Right ventricle myocardium inferior (tissue), 1 donor: ENCODE data around the gene DUSP7. TPM values are rescaled to one million over a fixed set of nuclear protein-coding genes. Genes with fewer than 3 reads are reported as not detected.

Experiments
- ATAC-seq: fragments of 200-7000 bp; cut with Tn5 transposase; one replicate; pipeline ENCODE4 v1.9.1; 2020; ENCODE audit warnings: mild to moderate bottlenecking, moderate library complexity
- DNase-seq: peaks from one replicate; pipeline ENCODE4 v3.0.0; 2021; ENCODE audit errors: missing footprints
- intact Hi-C: fragments of 100-400 bp; cut with DNase I; formaldehyde crosslinking; loops from one replicate; pipeline ENCODE4 v1.11.0; 2022
- total RNA-seq: library from RNA; stranded (reverse); fragmentation: NEBNext Ultra II Directional; extraction: Animal tissue kit (Norgen Biotek cat#: 25700); gene quantifications from one replicate; pipeline ENCODE4 v1.2.1, GENCODE V29; 2021
- donor health status: DM: no; HTN: yes; CAD: no; lungs with severe emphysema.

Gene DUSP7
- total RNA-seq, 1 donor from 2014 or later = 25.0 TPM

GRCh38 chr3:52004906-52005395, 51.4 kb downstream of the DUSP7 start:
- intact Hi-C loops = loop anchor here (1.0 to 5.0 kb wide), 3 partner anchors 50 to 337 kb away; no protein-coding TSS in a partner anchor

DNA sequence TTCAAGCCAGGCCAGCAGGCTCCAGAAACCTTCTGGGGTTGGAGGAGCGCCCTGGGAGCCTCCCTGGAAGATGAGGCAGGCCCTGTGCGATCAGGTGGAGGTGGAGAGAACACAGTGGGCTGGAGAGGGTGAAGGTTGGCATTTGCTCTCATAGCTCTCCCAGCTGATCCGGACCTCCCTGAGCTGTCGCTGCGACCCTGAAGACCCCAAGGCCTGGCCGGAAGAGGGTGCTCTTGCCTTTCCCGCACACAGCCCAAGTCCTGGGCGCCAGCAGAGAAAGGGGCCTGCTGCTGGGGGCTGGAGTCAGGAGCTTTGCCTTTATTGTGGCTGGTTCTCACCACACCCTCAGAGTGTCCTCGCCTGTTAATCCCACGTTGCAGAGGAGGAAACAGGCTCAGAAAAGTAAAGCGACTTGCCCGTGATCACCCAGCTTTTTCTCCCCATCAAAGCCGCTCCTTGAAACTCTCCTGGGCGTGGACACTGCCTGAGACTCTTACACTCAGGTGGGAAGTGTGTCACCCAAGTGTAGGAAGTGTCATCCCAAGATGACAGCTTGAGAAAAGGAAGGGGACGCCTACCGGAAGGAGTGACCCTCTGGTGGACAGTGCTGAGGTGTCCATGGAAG, 52.1 kb downstream of the DUSP7 start:
- ATAC-seq (peak; percentile 76), DNase-seq (peak; percentile 78)
- intact Hi-C loops = loop anchor here (1.0 to 5.0 kb wide), 3 partner anchors 51 to 338 kb away; no protein-coding TSS in a partner anchor

More at GRCh38 chr3:52004906-52005395, 51.4 kb downstream of the DUSP7 start:
- ATAC-seq (peak; percentile 9), DNase-seq (peak; percentile 55)

- DNase-seq (peak; percentile 25), ATAC-seq (no peak)
- intact Hi-C loops = loop anchor here (5.0 kb wide), 1 partner anchor 340 kb away; no protein-coding TSS in a partner anchor
These were observed 53.6 kb downstream of the DUSP7 start for GRCh38 chr3:52002748-52003147.

DNA sequence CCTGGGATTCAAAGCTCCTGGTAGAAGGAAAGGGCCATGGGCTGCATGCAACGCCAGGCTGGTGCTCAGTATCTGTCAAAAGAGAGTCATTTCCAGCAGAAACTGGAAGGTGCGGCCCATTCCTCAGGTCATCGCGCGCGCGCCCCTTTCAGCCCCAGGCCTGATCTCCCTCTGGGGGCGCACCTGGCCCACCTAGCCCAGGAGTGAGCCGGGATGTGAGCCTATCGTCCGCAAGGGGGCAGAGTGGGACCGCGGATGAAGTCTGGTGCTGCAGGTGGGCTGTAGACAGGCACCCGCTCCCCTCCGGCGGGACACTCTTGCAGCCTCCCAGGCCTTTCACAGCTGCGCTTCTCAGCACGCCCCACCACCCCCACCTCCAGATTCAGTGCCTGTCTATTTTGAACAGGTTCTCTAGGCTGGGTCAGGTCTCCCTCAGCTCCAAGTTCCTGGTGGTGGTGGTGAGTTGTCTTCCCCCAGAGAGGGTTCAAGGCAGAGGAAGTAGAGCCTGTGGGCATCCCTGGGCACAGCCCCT, 54.9 kb downstream of the DUSP7 start:
- ATAC-seq (peak; percentile 66), DNase-seq (peak; percentile 90)
- intact Hi-C loops = loop anchor here (1.0 to 5.0 kb wide), 2 partner anchors 143 to 341 kb away; no protein-coding TSS in a partner anchor

DNA sequence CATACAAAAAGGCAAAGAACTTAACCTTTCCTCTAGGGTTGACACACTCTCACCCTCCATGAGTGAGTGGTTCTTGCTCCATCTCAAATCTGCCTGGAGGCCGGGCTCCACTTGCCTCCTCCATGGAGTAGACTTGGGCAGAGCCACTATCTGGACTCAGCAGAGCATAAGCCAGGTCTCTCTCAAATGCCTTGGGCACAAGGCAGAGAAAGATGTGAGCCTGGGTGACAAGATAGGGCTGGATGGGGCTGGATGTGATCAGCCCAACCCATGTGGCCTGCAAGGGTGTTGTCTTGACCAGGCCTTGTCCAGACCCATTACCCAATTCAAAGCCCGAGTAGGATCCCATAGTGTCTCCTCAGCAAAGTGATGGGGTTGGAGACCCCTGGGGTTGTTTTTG, 56.5 kb downstream of the DUSP7 start:
- intact Hi-C loops = loop anchor here (5.0 kb wide), 1 partner anchor 342 kb away; no protein-coding TSS in a partner anchor
- ATAC-seq (no peak), DNase-seq (peak; percentile 11)

Other genes starting within 250 kb of the DUSP7 start
- gene IQCF2, start 195.0 kb downstream of the DUSP7 start, total RNA-seq = not detected
- gene IQCF5, start 181.0 kb downstream of the DUSP7 start, total RNA-seq = not detected
- not detected for gene IQCF1, start 153.2 kb downstream of the DUSP7 start, total RNA-seq
- 7.7 TPM for gene RRP9, start 114.7 kb downstream of the DUSP7 start, total RNA-seq
- 17.6 TPM for gene PARP3, start 114.2 kb downstream of the DUSP7 start, total RNA-seq
- gene GPR62, start 101.2 kb downstream of the DUSP7 start, total RNA-seq = 0.22 TPM
- gene PCBP4, start 89.1 kb downstream of the DUSP7 start, total RNA-seq = 79.8 TPM
- 13.8 TPM for gene ABHD14B, start 82.5 kb downstream of the DUSP7 start, total RNA-seq
- 31.5 TPM for gene ABHD14A, start 81.5 kb downstream of the DUSP7 start, total RNA-seq
- 32.3 TPM for gene ACY1, start 73.0 kb downstream of the DUSP7 start, total RNA-seq
- gene RPL29, start 60.7 kb downstream of the DUSP7 start, total RNA-seq = 677 TPM
- 1.7 TPM for gene POC1A, start 97.9 kb upstream of the DUSP7 start, total RNA-seq
- 186 TPM for gene ALAS1, start 141.6 kb upstream of the DUSP7 start, total RNA-seq
- gene TLR9, start 169.1 kb upstream of the DUSP7 start, total RNA-seq = 0.38 TPM
- 120 TPM for gene TWF2, start 182.6 kb upstream of the DUSP7 start, total RNA-seq
- 8.7 TPM for gene PPM1M, start 189.2 kb upstream of the DUSP7 start, total RNA-seq
- 62.3 TPM for gene WDR82, start 222.1 kb upstream of the DUSP7 start, total RNA-seq
- gene GLYCTK, start 231.3 kb upstream of the DUSP7 start, total RNA-seq = 5.2 TPM